DOHH2 (cell line): ENCODE measurements around the gene ANKRD28.

Source experiments
- H3F3A ChIP-seq: fragments of 200-600 bp; sonication (generic), shearing (Covaris generic); 2 replicates; pipeline ENCODE4 v1.6.0; 2016; ENCODE audit warnings: antibody characterized with exemption, mild to moderate bottlenecking; ENCODE audit not compliant: control insufficient read depth, insufficient read depth
- H3K27ac ChIP-seq: fragments of 200-600 bp; sonication (generic); 2 replicates; pipeline ENCODE4 v1.5.1; 2014; ENCODE audit warnings: low read depth, mild to moderate bottlenecking, low read length, moderate library complexity
- H3K27me3 ChIP-seq: fragments of 200-600 bp; sonication (generic); 2 replicates; pipeline ENCODE4 v1.6.1; 2014; ENCODE audit warnings: mild to moderate bottlenecking, low read length, mixed read lengths; ENCODE audit not compliant: control insufficient read depth
- H3K36me3 ChIP-seq: fragments of 200-600 bp; sonication (generic); 2 replicates; pipeline ENCODE4 v1.6.1; 2014; ENCODE audit warnings: mild to moderate bottlenecking, low read length, moderate library complexity, mixed read lengths; ENCODE audit not compliant: control insufficient read depth
- H3K4me1 ChIP-seq: fragments of 200-600 bp; sonication (generic); 2 replicates; pipeline ENCODE4 v1.6.1; 2014; ENCODE audit warnings: mild to moderate bottlenecking, low read length, mixed read lengths; ENCODE audit not compliant: control insufficient read depth
- H3K4me2 ChIP-seq: fragments of 200-600 bp; sonication (generic); 2 replicates; pipeline ENCODE4 v1.6.0; 2014; ENCODE audit warnings: mild to moderate bottlenecking, low read length, moderate library complexity
- H3K4me3 ChIP-seq: fragments of 200-600 bp; sonication (generic); 2 replicates; pipeline ENCODE4 v1.5.1; 2014; ENCODE audit warnings: mild to moderate bottlenecking, low read length, mixed read lengths
- H3K79me2 ChIP-seq: fragments of 200-600 bp; sonication (generic); 2 replicates; pipeline ENCODE4 v1.6.1; 2014; ENCODE audit warnings: mild to moderate bottlenecking, low read length, mixed read lengths; ENCODE audit not compliant: control insufficient read depth
- H3K9me2 ChIP-seq: fragments of 200-600 bp; sonication (generic); replicated peaks from 2 replicates; pipeline ENCODE4 v1.6.1; 2014; ENCODE audit warnings: mild to moderate bottlenecking, low read length, mixed read lengths; ENCODE audit not compliant: control insufficient read depth
- H3K9me3 ChIP-seq: fragments of 200-600 bp; sonication (generic); 2 replicates; pipeline ENCODE4 v1.6.1; 2014; ENCODE audit warnings: antibody characterized with exemption, low read length, mixed read lengths; ENCODE audit not compliant: control insufficient read depth, insufficient read depth
- H4K20me1 ChIP-seq: fragments of 200-600 bp; sonication (generic); 2 replicates; pipeline ENCODE4 v1.6.0; 2014; ENCODE audit warnings: low read depth, mild to moderate bottlenecking, antibody characterized with exemption, low read length, moderate library complexity; ENCODE audit not compliant: control insufficient read depth, insufficient read depth
- EZH2phosphoT487 ChIP-seq: fragments of 200-600 bp; sonication (generic); IDR thresholded peaks from 2 replicates; pipeline ENCODE4 v1.6.1; 2017; ENCODE audit warnings: borderline replicate concordance, mild to moderate bottlenecking, antibody characterized with exemption, low read length, moderate library complexity, mixed read lengths
- TF ChIP-seq, protein P1 (sequence below): fragments of 200-600 bp; sonication (generic); IDR thresholded peaks from one replicate; pipeline ENCODE4 v1.5.1; 2014; ENCODE audit warnings: antibody characterized with exemption, mild to moderate bottlenecking, low read depth, low read length; ENCODE audit not compliant: poor library complexity, severe bottlenecking

ANKRD28 gene

DNA sequence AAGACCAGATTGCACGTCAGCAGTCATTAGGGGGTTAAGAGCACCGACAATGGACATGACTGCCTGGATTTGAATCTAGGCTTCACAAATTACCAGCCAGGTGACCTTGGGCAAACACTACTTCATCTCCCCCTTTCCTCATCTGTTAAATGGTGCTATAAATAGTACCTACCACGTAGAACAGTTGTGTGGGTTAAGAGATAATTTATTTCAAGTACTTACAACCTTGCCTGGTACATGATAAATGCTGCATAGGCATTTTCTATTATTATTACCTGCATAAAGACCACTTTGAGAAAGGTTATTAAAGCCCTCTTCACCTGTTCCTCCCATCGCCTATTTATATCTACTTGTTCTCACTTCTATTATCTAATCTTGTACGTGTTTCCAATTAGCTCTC lies 131.5 kb downstream of the ANKRD28 start:
- no peak overlapping the region for H3K27ac ChIP-seq
- H3K4me2 ChIP-seq, result no peak overlapping the region
- no peaks in the 10 kb centered on the region for H3F3A ChIP-seq
- H3K9me2 ChIP-seq, result no peaks in the 10 kb centered on the region
- H3K4me3 ChIP-seq, result no peak overlapping the region
- H4K20me1 ChIP-seq, result no peaks in the 10 kb centered on the region
- no peaks in the 10 kb centered on the region for H3K9me3 ChIP-seq
- no peaks in the 10 kb centered on the region; the same call in 1 of the 2 replicates for H3K4me1 ChIP-seq
- TF ChIP-seq, protein P1, sequence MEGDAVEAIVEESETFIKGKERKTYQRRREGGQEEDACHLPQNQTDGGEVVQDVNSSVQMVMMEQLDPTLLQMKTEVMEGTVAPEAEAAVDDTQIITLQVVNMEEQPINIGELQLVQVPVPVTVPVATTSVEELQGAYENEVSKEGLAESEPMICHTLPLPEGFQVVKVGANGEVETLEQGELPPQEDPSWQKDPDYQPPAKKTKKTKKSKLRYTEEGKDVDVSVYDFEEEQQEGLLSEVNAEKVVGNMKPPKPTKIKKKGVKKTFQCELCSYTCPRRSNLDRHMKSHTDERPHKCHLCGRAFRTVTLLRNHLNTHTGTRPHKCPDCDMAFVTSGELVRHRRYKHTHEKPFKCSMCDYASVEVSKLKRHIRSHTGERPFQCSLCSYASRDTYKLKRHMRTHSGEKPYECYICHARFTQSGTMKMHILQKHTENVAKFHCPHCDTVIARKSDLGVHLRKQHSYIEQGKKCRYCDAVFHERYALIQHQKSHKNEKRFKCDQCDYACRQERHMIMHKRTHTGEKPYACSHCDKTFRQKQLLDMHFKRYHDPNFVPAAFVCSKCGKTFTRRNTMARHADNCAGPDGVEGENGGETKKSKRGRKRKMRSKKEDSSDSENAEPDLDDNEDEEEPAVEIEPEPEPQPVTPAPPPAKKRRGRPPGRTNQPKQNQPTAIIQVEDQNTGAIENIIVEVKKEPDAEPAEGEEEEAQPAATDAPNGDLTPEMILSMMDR, result no peak
- no peak for TF ChIP-seq EZH2phosphoT487
- no peaks in the 10 kb centered on the region for H3K27me3 ChIP-seq
- no peaks in the 10 kb centered on the region for H3K79me2 ChIP-seq
- peaks cover 32% of the 10 kb centered on the region for H3K36me3 ChIP-seq

- TF ChIP-seq, protein P1, result no peak
- TF ChIP-seq EZH2phosphoT487, result no peak
- Histone ChIP-seq H3K4me3 (no peak overlapping the region), H3K79me2 (no peaks in the 10 kb centered on the region), H3K4me2 (no peak overlapping the region), H3K9me2 (no peaks in the 10 kb centered on the region), H3F3A (no peaks in the 10 kb centered on the region), H3K27ac (no peak overlapping the region), H3K9me3 (no peaks in the 10 kb centered on the region), H3K27me3 (no peaks in the 10 kb centered on the region), H4K20me1 (no peaks in the 10 kb centered on the region), H3K4me1 (no peaks in the 10 kb centered on the region; the same call in 1 of the 2 replicates), H3K36me3 (peaks cover 25% of the 10 kb centered on the region)
These were observed 132.1 kb downstream of the ANKRD28 start for GRCh38 chr3:15665510-15666150.

DNA sequence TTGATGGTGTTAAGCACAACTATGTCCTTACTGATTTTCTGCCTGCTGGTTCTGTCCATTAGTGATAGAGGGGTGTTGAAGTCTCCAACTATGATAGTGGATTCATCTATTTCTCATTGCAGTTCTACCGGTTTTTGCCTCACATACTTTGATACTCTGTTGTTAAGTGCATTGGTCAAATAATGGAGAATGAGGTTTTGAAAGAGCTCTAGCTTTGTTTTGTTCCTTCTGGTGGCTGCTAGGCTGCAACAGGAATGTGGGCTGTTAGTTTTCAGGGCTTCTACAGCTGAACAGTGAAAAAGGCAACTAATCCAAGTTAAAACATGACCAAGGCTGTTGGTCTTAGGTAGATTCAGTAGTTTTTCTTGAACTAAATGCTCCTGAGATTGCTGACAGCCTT lies 133.6 kb downstream of the ANKRD28 start:
- no peaks in the 10 kb centered on the region for H3K9me3 ChIP-seq
- H3F3A ChIP-seq, result no peaks in the 10 kb centered on the region
- no peaks in the 10 kb centered on the region for H3K9me2 ChIP-seq
- H3K4me1 ChIP-seq, result no peaks in the 10 kb centered on the region; the same call in 1 of the 2 replicates
- H3K27me3 ChIP-seq, result no peaks in the 10 kb centered on the region
- H3K4me2 ChIP-seq, result no peak overlapping the region
- peaks cover 16% of the 10 kb centered on the region for H3K36me3 ChIP-seq
- TF ChIP-seq, protein P1, result no peak
- TF ChIP-seq EZH2phosphoT487, result no peak
- H4K20me1 ChIP-seq, result no peaks in the 10 kb centered on the region
- H3K4me3 ChIP-seq, result no peak overlapping the region
- H3K79me2 ChIP-seq, result no peaks in the 10 kb centered on the region
- H3K27ac ChIP-seq, result no peak overlapping the region
